ENCODE results near the gene ZNF827. TPM values are rescaled to one million over a fixed set of nuclear protein-coding genes. Genes with fewer than 3 reads are reported as not detected.

ZNF827 gene
- total and polyA plus RNA-seq, 9 of the 15 experiments (the other 6 are each of a cell fraction or from before 2014, with no cell fraction given) = 0.07 to 0.40 TPM; not detected in 7

GRCh38 chr4:145920205-145920604, 18.4 kb downstream of the ZNF827 start:
- no peaks in the 10 kb centered on the region for H3K36me3 ChIP-seq (ENCODE audit: control insufficient read depth, insufficient read depth, low read length)
- H3K4me1 ChIP-seq (replicated peaks in 1 of 2; ENCODE audit: control insufficient read depth in 2 of 2, insufficient read depth in 2 of 2, low read length in 2 of 2) = no peaks in the 10 kb centered on the region
- H3K9ac ChIP-seq (ENCODE audit: insufficient read depth in 1 of 2, low read depth in 2 of 2, low read length in 2 of 2) = no peak overlapping the region
- in situ Hi-C loops (cut with MboI) = no loop called here
- H3K4me2 ChIP-seq (ENCODE audit: insufficient read depth, low read length) = no peak overlapping the region
- ATAC-seq = no peak
- no peak for TF ChIP-seq PRDM10 (IDR thresholded peaks at IDR 0.05; ENCODE audit: partially characterized antibody)
- TF ChIP-seq MAFG (tag; conservative IDR thresholded peaks at IDR 0.05) = peak; percentile 29; the same call in 1 of the 2 replicates
- WGBS (ENCODE audit: insufficient coverage, low coverage, missing lambda C conversion rate) = 0% methylated on average over 8 of the region's 8 CpGs
- no peaks in the 10 kb centered on the region for H4K20me1 ChIP-seq (replicated peaks; ENCODE audit: control insufficient read depth, insufficient read depth, low read length)
- BruUV-seq (replicated peaks) = no TSS peak
- intact Hi-C loops (cut with micrococcal nuclease) = no loop called here
- CTCF ChIA-PET (ENCODE audit: low intra/inter-chr PET ratio) = interaction anchor here (0.6 kb wide), 1 partner anchor 17 kb away, joined by 3 read pairs; no protein-coding TSS in a partner anchor
- POLR2A ChIA-PET = interaction anchor here (1.0 kb wide), 1 partner anchor 13 kb away, joined by 3 read pairs; no protein-coding TSS in a partner anchor
- no peaks in the 10 kb centered on the region for H3K9me1 ChIP-seq (ENCODE audit: control insufficient read depth, insufficient read depth, low read length)
- H3K27ac ChIP-seq (ENCODE audit: extremely low read depth, low read depth, low read length) = no peak overlapping the region
- no peak overlapping the region for H2AFZ ChIP-seq (ENCODE audit: low read depth, low read length)
- DNase-seq (ENCODE audit: extremely low read depth in 1 of 4, low spot score in 3 of 4) = no peak
- no peaks in the 10 kb centered on the region for H3K9me3 ChIP-seq (replicated peaks; ENCODE audit: control insufficient read depth, insufficient read depth, low read depth, low read length)
- FAIRE-seq = no peak
- H3K79me2 ChIP-seq (ENCODE audit: control insufficient read depth, insufficient read depth, low read length) = no peaks in the 10 kb centered on the region
- no peak overlapping the region for H3K4me3 ChIP-seq
- H3K27me3 ChIP-seq (ENCODE audit: control insufficient read depth in 2 of 2, insufficient read depth in 2 of 2, low read length in 2 of 2) = no peaks in the 10 kb centered on the region; a peak in 1 of 5 replicates

Data from K562 (cell line).